Activated CD4-positive, alpha-beta T cell treated with anti-CD3 and anti-CD28 coated beads, Interleukin-2, Interleukin-6, amounts not matched to agents 100 ng/mL and 50 ng/mL, durations not matched to agents 16 hours and 8 hours (primary cell): ENCODE results near the gene DPH7.
"Not testable (repeated sequence)": the region's sequence is repeated elsewhere in the genome, so short reads cannot be mapped to it uniquely, and the experiment has no call there.

Experiments used
- DNase-seq: peaks from one replicate; pipeline ENCODE4 v3.0.0-alpha.2; 2020

DPH7 gene

GRCh38 chr9:137578518-137579258 lies at the start of gene DPH7:
DPH7 (minus strand) TSS chr9:137578925; CDS start chr9:137578777, 148 bp downstream.
- peak; percentile 98 for DNase-seq

- DNase-seq: not testable (repeated sequence)
Observed at GRCh38 chr9:137627406-137627805, 48.7 kb upstream of the DPH7 start.

GRCh38 chr9:137626464-137626863 lies 47.7 kb upstream of the DPH7 start:
- DNase-seq: no peak

- not testable (repeated sequence) for DNase-seq
Observed at GRCh38 chr9:137622211-137622610, 43.5 kb upstream of the DPH7 start.

GRCh38 chr9:137621131-137621757 lies 42.5 kb upstream of the DPH7 start:
- DNase-seq: peak; percentile 40

GRCh38 chr9:137620581-137620980 lies 41.9 kb upstream of the DPH7 start:
- no peak for DNase-seq

- no peak for DNase-seq
Observed at GRCh38 chr9:137620048-137620405, 41.3 kb upstream of the DPH7 start.

- peak; percentile 51 for DNase-seq
Observed at GRCh38 chr9:137619240-137620047, 40.7 kb upstream of the DPH7 start.

- DNase-seq: peak; percentile 93
Observed at GRCh38 chr9:137618105-137619067, 39.7 kb upstream of the DPH7 start, which contains the start of gene EHMT1. EHMT1 (plus strand) TSS chr9:137619005; CDS start chr9:137619029, 24 bp downstream.

GRCh38 chr9:137615387-137615871 lies 36.7 kb upstream of the DPH7 start:
- DNase-seq: no peak

- no peak for DNase-seq
Observed at GRCh38 chr9:137614631-137615386, 36.1 kb upstream of the DPH7 start.

- DNase-seq: no peak
Observed at GRCh38 chr9:137613738-137614523, 35.2 kb upstream of the DPH7 start.

GRCh38 chr9:137613259-137613658 lies 34.5 kb upstream of the DPH7 start:
- DNase-seq: no peak

GRCh38 chr9:137612741-137613142 lies 34.0 kb upstream of the DPH7 start:
- DNase-seq: no peak

- peak; percentile 31 for DNase-seq
Observed at GRCh38 chr9:137611623-137612609, 33.2 kb upstream of the DPH7 start.

- no peak for DNase-seq
Observed at GRCh38 chr9:137610944-137611343, 32.2 kb upstream of the DPH7 start.

- DNase-seq: no peak
Observed at GRCh38 chr9:137607141-137607857, 28.6 kb upstream of the DPH7 start.

- DNase-seq: no peak
Observed at GRCh38 chr9:137606734-137607138, 28.0 kb upstream of the DPH7 start.
